Prostate gland (tissue), 2 donors: ENCODE measurements around the gene LDB2. TPM values are rescaled to one million over a fixed set of nuclear protein-coding genes. Genes with fewer than 3 reads are reported as not detected.

Experiments used
- DNase-seq: peaks from one replicate; pipeline ENCODE4 v3.0.0-alpha.2; 2019; ENCODE audit warnings: low spot score
- H3K27ac ChIP-seq, 2 donors: fragments of 200-600 bp; sonication (generic); 2 replicates each; pipeline ENCODE4 v1.5.1; 2017 to 2019
- H3K27me3 ChIP-seq: fragments of 200-600 bp; sonication (generic); replicated peaks from 2 replicates; pipeline ENCODE4 v1.5.1; 2019; ENCODE audit not compliant: insufficient read depth
- H3K36me3 ChIP-seq, 2 donors: fragments of 200-600 bp; sonication (generic); 1 replicate in 1 of 2; 2 replicates in 1 of 2; pipeline versions ENCODE4 v1.5.1 to v1.8.1; 2017 to 2019
- H3K4me1 ChIP-seq: fragments of 200-600 bp; sonication (generic); replicated peaks from 2 replicates; pipeline ENCODE4 v1.5.1; 2019
- H3K4me3 ChIP-seq, 2 donors: fragments of 200-600 bp; sonication (generic); 2 replicates each; pipeline ENCODE4 v1.5.1; 2017 to 2019
- H3K9me3 ChIP-seq: fragments of 200-600 bp; sonication (generic); 2 replicates; pipeline ENCODE4 v1.5.1; 2017
- POLR2A ChIP-seq: fragments of 450-650 bp; IDR thresholded peaks from one replicate; pipeline ENCODE4 v1.6.1; 2016; ENCODE audit warnings: antibody characterized with exemption, mild to moderate bottlenecking
- POLR2AphosphoS5 ChIP-seq: sonication (generic); formaldehyde crosslinking; IDR thresholded peaks from one replicate; pipeline ENCODE4 v1.6.1; 2017; ENCODE audit warnings: antibody characterized with exemption
- WGBS: methylation state at CpG from one replicate; pipeline ENCODE4 v1.1.5; 2018; 5-methylcytosine and 5-hydroxymethylcytosine counted together
- intact Hi-C: fragments of 100-400 bp; cut with DNase I; formaldehyde crosslinking; loops from one replicate; pipeline ENCODE4 v1.14.2; 2022
- total RNA-seq, 2 donors: library from RNA; depleted of rRNA; stranded (reverse); fragments of >200 nt; gene quantifications; one replicate each; pipeline ENCODE4 v1.1.0, GENCODE V29; 2016
- TF ChIP-seq, protein P1 (sequence below), 4 experiments: fragments of 200-600 bp in 2 of 4; fragments of 450-650 bp in 2 of 4; sonication (generic) in 2 of 4; IDR thresholded peaks; 1 replicate in 3 of 4; 2 replicates in 1 of 4; pipeline ENCODE4 v1.5.1; 2016 to 2019; ENCODE audit warnings: antibody characterized with exemption in 4 of 4, mild to moderate bottlenecking in 2 of 4, moderate library complexity in 2 of 4

Gene LDB2
- total RNA-seq, 2 donors from 2014 or later: 6.0 to 37.7 TPM

DNA sequence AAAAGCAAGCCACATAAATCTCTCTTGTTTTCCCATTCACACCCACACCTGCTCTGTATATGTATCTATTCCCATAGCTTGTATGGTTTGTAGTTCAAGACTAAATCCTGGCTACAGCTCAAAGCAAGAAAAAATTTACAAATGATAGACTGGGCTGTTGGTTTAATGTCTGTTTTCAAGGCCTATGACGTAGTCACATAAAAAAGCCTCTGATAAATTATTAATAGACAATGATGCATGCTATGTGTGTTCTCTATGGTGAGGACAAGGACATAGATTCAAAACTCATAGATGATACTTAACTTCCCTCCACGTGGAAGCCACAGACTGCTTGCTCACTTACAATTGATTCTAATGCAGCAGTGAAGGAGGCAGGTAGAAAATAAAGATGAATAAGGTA, 194.0 kb downstream of the LDB2 start:
- no peak overlapping the region for H3K4me3 ChIP-seq
- 70% methylated on average over 2 of the region's 2 CpGs for WGBS
- no peak for DNase-seq
- no peaks in the 10 kb centered on the region for H3K27me3 ChIP-seq
- intact Hi-C loops: no loop called here
- H3K27ac ChIP-seq: no peak overlapping the region
- no peaks in the 10 kb centered on the region for H3K9me3 ChIP-seq
- no peaks in the 10 kb centered on the region for H3K4me1 ChIP-seq
- TF ChIP-seq, protein P1, sequence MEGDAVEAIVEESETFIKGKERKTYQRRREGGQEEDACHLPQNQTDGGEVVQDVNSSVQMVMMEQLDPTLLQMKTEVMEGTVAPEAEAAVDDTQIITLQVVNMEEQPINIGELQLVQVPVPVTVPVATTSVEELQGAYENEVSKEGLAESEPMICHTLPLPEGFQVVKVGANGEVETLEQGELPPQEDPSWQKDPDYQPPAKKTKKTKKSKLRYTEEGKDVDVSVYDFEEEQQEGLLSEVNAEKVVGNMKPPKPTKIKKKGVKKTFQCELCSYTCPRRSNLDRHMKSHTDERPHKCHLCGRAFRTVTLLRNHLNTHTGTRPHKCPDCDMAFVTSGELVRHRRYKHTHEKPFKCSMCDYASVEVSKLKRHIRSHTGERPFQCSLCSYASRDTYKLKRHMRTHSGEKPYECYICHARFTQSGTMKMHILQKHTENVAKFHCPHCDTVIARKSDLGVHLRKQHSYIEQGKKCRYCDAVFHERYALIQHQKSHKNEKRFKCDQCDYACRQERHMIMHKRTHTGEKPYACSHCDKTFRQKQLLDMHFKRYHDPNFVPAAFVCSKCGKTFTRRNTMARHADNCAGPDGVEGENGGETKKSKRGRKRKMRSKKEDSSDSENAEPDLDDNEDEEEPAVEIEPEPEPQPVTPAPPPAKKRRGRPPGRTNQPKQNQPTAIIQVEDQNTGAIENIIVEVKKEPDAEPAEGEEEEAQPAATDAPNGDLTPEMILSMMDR (IDR thresholded peaks at IDR 0.05): no peak
- no peak for TF ChIP-seq POLR2AphosphoS5
- H3K36me3 ChIP-seq: no peaks in the 10 kb centered on the region

DNA sequence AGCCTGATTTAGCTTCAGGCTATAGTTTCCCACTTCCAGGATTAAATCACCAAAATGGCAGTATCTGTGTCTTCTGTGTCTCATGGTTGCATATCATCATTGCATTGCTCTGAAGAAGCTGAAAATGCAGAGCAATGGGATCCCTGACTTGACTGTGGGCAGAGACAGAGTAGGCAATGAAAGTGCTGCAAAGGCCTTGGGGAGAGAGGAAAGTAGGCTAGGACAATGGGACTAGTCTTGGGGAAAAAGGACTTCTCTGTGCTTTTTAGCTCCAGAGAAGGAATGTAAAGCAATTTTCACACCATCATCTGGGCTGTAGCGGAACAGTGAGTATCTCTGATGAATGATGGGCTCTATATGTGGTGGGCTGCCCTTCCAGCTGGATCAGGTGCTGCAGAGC, 202.5 kb downstream of the LDB2 start:
- H3K4me3 ChIP-seq: no peak overlapping the region
- TF ChIP-seq POLR2A: no peak
- TF ChIP-seq, protein P1 (IDR thresholded peaks at IDR 0.05): no peak
- no peak for TF ChIP-seq POLR2AphosphoS5
- intact Hi-C loops: no loop called here
- WGBS: 94% methylated on average over 1 of the region's 1 CpG
- no peaks in the 10 kb centered on the region for H3K4me1 ChIP-seq
- no peaks in the 10 kb centered on the region for H3K9me3 ChIP-seq
- H3K36me3 ChIP-seq: no peaks in the 10 kb centered on the region
- DNase-seq: no peak
- H3K27me3 ChIP-seq: no peaks in the 10 kb centered on the region
- H3K27ac ChIP-seq: no peak overlapping the region

DNA sequence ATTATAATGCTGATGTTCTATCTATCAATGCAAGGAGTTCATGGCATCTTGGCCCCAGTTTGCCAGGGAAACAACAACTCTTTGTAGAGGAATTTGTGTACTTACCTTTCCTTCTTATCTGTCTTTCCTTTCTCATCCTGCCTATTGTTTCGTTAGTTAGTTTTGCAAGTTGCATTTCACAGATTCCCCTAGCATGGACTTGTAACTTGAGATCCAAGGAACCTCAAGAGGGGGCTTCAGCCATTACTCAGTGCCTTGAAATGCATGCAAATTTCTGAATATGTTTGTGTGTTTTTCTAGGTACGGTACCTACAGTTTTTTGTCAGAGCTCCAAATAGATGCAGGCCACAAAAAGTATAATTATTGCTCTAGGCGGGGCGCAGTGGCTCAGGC, 203.6 kb downstream of the LDB2 start:
- 73% methylated on average over 4 of the region's 4 CpGs for WGBS
- no peak for DNase-seq
- no peak overlapping the region for H3K27ac ChIP-seq
- no peaks in the 10 kb centered on the region for H3K36me3 ChIP-seq
- no peak overlapping the region for H3K4me3 ChIP-seq
- H3K4me1 ChIP-seq: no peaks in the 10 kb centered on the region
- TF ChIP-seq POLR2A: no peak
- no peak for TF ChIP-seq POLR2AphosphoS5
- TF ChIP-seq, protein P1 (IDR thresholded peaks at IDR 0.05): no peak
- no peaks in the 10 kb centered on the region for H3K9me3 ChIP-seq
- intact Hi-C loops: no loop called here
- H3K27me3 ChIP-seq: no peaks in the 10 kb centered on the region

DNA sequence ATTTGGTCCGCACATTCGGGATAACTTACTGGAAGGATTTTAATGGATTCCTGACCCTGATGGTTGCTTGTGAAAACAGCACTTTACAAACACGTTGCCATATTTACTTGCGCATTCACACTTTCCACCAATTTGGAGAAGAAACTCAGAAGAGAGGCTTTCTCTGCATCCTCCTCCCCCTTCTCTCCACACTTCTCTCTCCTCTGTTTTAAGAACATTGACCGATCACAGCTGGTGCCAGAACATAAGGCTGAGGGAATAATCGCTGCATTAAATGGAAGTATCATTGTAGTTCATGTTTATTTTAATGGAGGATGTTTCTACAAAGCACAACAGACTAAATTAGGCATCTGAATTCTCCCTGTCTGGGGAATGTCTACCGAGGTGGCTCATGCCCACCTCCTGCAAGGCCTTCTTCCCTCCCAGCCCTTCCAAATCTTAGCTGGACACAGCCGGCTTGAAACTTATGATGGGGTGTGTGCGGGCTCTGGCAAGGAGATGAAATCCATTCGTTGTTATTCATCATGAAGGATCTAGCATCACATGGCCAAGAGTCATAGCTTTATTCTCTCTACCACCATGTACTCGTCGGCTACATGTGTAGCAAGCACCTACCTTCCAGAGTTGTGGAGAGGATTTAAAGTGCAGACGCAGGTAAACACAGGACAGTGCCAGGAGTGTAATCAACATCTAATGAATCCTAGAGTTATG, 204.1 kb downstream of the LDB2 start:
- Histone ChIP-seq H3K4me3 (no peak overlapping the region), H3K4me1 (no peaks in the 10 kb centered on the region), H3K36me3 (no peaks in the 10 kb centered on the region), H3K27ac (no peak overlapping the region), H3K9me3 (no peaks in the 10 kb centered on the region), H3K27me3 (no peaks in the 10 kb centered on the region)
- no peak for DNase-seq
- WGBS: 61% methylated on average over 13 of the region's 13 CpGs
- intact Hi-C loops: no loop called here
- TF ChIP-seq POLR2AphosphoS5: no peak
- TF ChIP-seq POLR2A: no peak
- TF ChIP-seq, protein P1 (IDR thresholded peaks at IDR 0.05): no peak

DNA sequence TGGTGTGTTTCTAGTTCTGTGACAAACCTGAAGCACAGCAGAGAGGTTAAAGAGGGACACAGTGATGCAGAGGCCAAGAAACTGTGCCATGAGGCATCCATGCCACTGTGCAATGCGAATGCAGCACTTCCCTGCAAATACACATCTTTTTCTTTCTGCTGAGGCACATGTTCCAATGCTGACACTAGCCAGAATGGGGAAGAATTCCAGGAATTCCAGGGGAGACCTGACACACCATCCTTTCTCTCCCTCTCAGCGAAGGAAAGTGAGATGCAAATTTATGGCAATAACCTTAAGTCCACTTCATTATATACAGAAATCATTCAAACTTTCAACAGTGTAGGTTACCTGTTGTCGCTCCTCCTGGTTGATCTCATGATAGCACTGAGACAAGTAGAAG, 204.8 kb downstream of the LDB2 start:
- no peak for TF ChIP-seq POLR2A
- DNase-seq: no peak

More for the DNA sequence above, 204.8 kb downstream of the LDB2 start:
- WGBS: 73% methylated on average over 3 of the region's 3 CpGs
- H3K9me3 ChIP-seq: no peaks in the 10 kb centered on the region
- no peaks in the 10 kb centered on the region for H3K36me3 ChIP-seq
- intact Hi-C loops: no loop called here
- H3K27ac ChIP-seq: no peak overlapping the region
- H3K27me3 ChIP-seq: no peaks in the 10 kb centered on the region
- H3K4me1 ChIP-seq: no peaks in the 10 kb centered on the region
- no peak overlapping the region for H3K4me3 ChIP-seq
